Measurements from ENCODE around the gene PIK3R2.

Gene PIK3R2

DNA sequence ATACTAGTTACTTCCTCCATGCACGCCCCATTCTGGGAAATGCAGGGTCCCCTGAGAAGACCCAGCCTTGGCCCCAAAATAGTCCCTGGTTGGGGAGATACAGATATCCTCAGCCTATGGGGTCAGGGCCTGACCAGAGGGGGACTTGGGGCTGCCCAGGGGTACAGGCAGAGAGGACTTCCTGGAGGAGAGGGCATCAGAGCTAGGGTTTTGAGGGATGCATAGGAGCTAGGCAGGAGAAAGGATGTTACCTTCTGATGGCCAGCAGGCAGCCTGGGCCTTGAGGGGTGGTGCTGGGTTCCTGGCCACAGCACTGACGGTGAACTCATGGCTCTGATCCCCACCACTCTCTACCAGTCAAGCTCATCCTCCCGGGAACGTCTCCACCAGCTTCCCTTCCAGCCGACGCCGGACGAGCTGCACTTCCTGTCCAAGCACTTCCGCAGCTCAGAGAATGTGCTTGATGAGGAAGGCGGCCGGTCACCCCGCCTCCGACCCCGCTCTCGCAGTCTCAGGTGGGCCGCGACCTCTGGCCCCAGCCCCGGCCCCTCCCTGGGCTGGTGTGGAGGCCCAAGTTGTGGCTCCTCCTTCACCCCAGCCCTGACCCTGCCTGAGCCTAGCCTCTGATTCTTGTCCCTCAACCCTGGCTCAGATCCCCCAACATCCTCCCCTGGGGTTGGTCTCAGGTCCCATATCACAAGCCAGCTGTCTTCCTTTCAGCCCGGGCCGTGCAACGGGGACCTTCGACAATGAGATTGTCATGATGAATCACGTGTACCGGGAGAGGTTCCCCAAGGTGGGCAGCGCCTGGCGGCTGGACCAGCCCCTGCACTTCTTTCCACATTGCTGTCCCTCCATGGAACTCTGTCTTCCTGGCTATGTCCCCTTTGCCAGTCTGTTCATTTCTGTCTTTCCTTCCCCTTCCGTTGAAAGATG, 29.8 kb upstream of the PIK3R2 start:
- no peak for TF ChIP-seq CTCF (conservative IDR thresholded peaks at IDR 0.05; ENCODE audit: low read depth, low read length)
- no peak overlapping the region for H3K4me3 ChIP-seq (ENCODE audit: low read length)
- no peak for DNase-seq (ENCODE audit: low read depth)

DNA sequence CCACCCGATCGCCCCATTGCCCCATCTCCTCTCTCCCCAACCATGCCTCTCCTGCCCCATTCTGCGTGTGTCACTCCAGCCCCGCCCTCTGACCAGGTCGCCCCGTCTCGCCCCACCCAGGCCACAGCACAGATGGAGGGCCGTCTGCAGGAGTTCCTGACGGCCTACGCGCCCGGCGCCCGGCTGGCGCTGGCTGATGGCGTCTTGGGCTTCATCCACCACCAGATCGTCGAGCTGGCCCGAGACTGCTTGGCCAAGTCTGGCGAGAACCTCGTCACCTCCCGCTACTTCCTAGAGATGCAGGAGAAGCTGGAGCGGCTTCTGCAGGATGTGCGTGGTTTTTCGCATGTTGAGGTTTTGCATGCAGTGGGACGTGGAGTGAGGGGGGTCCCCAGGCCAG, 29.1 kb upstream of the PIK3R2 start:
- no peak for DNase-seq (ENCODE audit: low read depth)
- no peak overlapping the region for H3K4me3 ChIP-seq (ENCODE audit: low read length)
- TF ChIP-seq CTCF (conservative IDR thresholded peaks at IDR 0.05; ENCODE audit: low read depth, low read length), result no peak

GRCh38 chr19:18126097-18126496, 26.9 kb upstream of the PIK3R2 start:
- no peak overlapping the region for H3K4me3 ChIP-seq (ENCODE audit: low read length)
- no peak for TF ChIP-seq CTCF (conservative IDR thresholded peaks at IDR 0.05; ENCODE audit: low read depth, low read length)
- no peak for DNase-seq (ENCODE audit: low read depth)

GRCh38 chr19:18128044-18128443, 24.9 kb upstream of the PIK3R2 start:
- no peak for DNase-seq (ENCODE audit: low read depth)
- no peak overlapping the region for H3K4me3 ChIP-seq (ENCODE audit: low read length)
- TF ChIP-seq CTCF (conservative IDR thresholded peaks at IDR 0.05; ENCODE audit: low read depth, low read length), result no peak

- no peak for DNase-seq (ENCODE audit: low read depth)
- TF ChIP-seq CTCF (conservative IDR thresholded peaks at IDR 0.05; ENCODE audit: low read depth, low read length), result no peak
- H3K4me3 ChIP-seq (ENCODE audit: low read length), result no peak overlapping the region
Observed at GRCh38 chr19:18128805-18129204, 24.2 kb upstream of the PIK3R2 start.

- no peak for DNase-seq (ENCODE audit: low read depth)
Observed at GRCh38 chr19:18130523-18131242, 22.3 kb upstream of the PIK3R2 start.

More at GRCh38 chr19:18130523-18131242, 22.3 kb upstream of the PIK3R2 start:
- no peak for TF ChIP-seq CTCF (conservative IDR thresholded peaks at IDR 0.05; ENCODE audit: low read depth, low read length)
- no peak overlapping the region for H3K4me3 ChIP-seq (ENCODE audit: low read length)
